Smooth muscle cell (in vitro differentiated cells): ENCODE data around the gene PHACTR3. TPM values are rescaled to one million over a fixed set of nuclear protein-coding genes. Genes with fewer than 3 reads are reported as not detected.

Experiments
- DNase-seq: peaks from one replicate; lab custom pipeline; 2025; ENCODE audit not compliant: unreplicated experiment; lab: John Stamatoyannopoulos, UW
- H2AFZ ChIP-seq: fragments of 200-600 bp; sonication (generic); 2 replicates; pipeline ENCODE4 v1.6.0; 2016; ENCODE audit warnings: antibody characterized with exemption, low read depth, mild to moderate bottlenecking
- H3F3A ChIP-seq: fragments of 200-600 bp; sonication (generic); 2 replicates; pipeline ENCODE4 v1.6.0; 2017; ENCODE audit warnings: antibody characterized with exemption, low read depth
- H3K27ac ChIP-seq: fragments of 200-600 bp; sonication (generic); 2 replicates; pipeline ENCODE4 v1.5.1; 2016; ENCODE audit warnings: low read depth, mild to moderate bottlenecking
- H3K27me3 ChIP-seq: fragments of 200-600 bp; sonication (generic); 2 replicates; pipeline ENCODE4 v1.6.1; 2016; ENCODE audit warnings: low read depth, mild to moderate bottlenecking
- H3K36me3 ChIP-seq: fragments of 200-600 bp; sonication (generic); 2 replicates; pipeline ENCODE4 v1.5.1; 2016; ENCODE audit warnings: low read depth
- H3K4me1 ChIP-seq: fragments of 200-600 bp; sonication (generic); 2 replicates; pipeline ENCODE4 v1.5.1; 2016; ENCODE audit warnings: low read depth
- H3K4me2 ChIP-seq: fragments of 200-600 bp; sonication (generic); 2 replicates; pipeline ENCODE4 v1.6.0; 2016; ENCODE audit warnings: mild to moderate bottlenecking
- H3K4me3 ChIP-seq: fragments of 200-600 bp; sonication (generic); 2 replicates; pipeline ENCODE4 v1.5.1; 2016; ENCODE audit warnings: mild to moderate bottlenecking
- H3K79me2 ChIP-seq: fragments of 200-600 bp; sonication (generic); 2 replicates; pipeline ENCODE4 v1.6.0; 2016; ENCODE audit warnings: low read depth, mild to moderate bottlenecking
- H3K9ac ChIP-seq: fragments of 200-600 bp; sonication (generic); 2 replicates; pipeline ENCODE4 v1.6.0; 2016; ENCODE audit warnings: low read depth
- H3K9me3 ChIP-seq: fragments of 200-600 bp; sonication (generic); replicated peaks from 2 replicates; pipeline ENCODE4 v1.5.1; 2016; ENCODE audit warnings: low read depth
- H4K20me1 ChIP-seq: fragments of 200-600 bp; sonication (generic); 2 replicates; pipeline ENCODE4 v1.6.0; 2016; ENCODE audit warnings: low read depth
- CTCF ChIP-seq: fragments of 200-600 bp; sonication (generic); IDR thresholded peaks from 2 replicates; pipeline ENCODE4 v1.5.1; 2017; ENCODE audit warnings: borderline replicate concordance, mild to moderate bottlenecking, antibody characterized with exemption; ENCODE audit not compliant: insufficient read depth, poor library complexity, severe bottlenecking
- whole genome bisulfite sequencing: methylation state at CpG from one replicate; pipeline ENCODE4 v1.1.7; 2016; ENCODE audit warnings: low lambda C conversion rate; 5-methylcytosine and 5-hydroxymethylcytosine counted together
- polyA plus RNA-seq: library from polyadenylated mRNA; unstranded; fragments of >200 nt; fragmentation: Nextera tagmentation; extraction: Ambion mirVana; gene quantifications from 2 replicates; pipeline ENCODE4 v1.2.1, GENCODE V29; 2016
- total RNA-seq: library from RNA; depleted of rRNA; stranded (reverse); fragments of >200 nt; gene quantifications from 2 replicates; pipeline ENCODE4 v1.2.3, GENCODE V29; 2014

The PHACTR3 gene
- total and polyA plus RNA-seq, 2 experiments from 2014 or later: 0.76 to 2.6 TPM

GRCh38 chr20:59645271-59645670, 40.9 kb downstream of the PHACTR3 start:
- Histone ChIP-seq H3K9me3 (no peaks in the 10 kb centered on the region), H4K20me1 (no peaks in the 10 kb centered on the region), H3K9ac (no peak overlapping the region), H3K79me2 (no peaks in the 10 kb centered on the region), H3K27me3 (no peaks in the 10 kb centered on the region), H3F3A (no peaks in the 10 kb centered on the region), H2AFZ (no peak overlapping the region), H3K4me3 (no peak overlapping the region), H3K4me2 (no peak overlapping the region), H3K4me1 (no peaks in the 10 kb centered on the region), H3K36me3 (no peaks in the 10 kb centered on the region), H3K27ac (no peak overlapping the region)
- no peak for DNase-seq
- TF ChIP-seq CTCF: no peak
- WGBS: 82% methylated on average over 9 of the region's 9 CpGs

GRCh38 chr20:59645761-59646171, 41.4 kb downstream of the PHACTR3 start:
- H3F3A ChIP-seq: no peaks in the 10 kb centered on the region
- H3K27me3 ChIP-seq: no peaks in the 10 kb centered on the region
- H3K36me3 ChIP-seq: no peaks in the 10 kb centered on the region
- H3K4me3 ChIP-seq: no peak overlapping the region
- TF ChIP-seq CTCF: no peak
- H3K79me2 ChIP-seq: no peaks in the 10 kb centered on the region
- H3K27ac ChIP-seq: no peak overlapping the region
- H4K20me1 ChIP-seq: no peaks in the 10 kb centered on the region
- no peak for DNase-seq
- no peak overlapping the region for H3K4me2 ChIP-seq
- H3K9ac ChIP-seq: no peak overlapping the region
- WGBS: 66% methylated on average over 7 of the region's 7 CpGs
- no peaks in the 10 kb centered on the region for H3K9me3 ChIP-seq
- no peaks in the 10 kb centered on the region for H3K4me1 ChIP-seq
- H2AFZ ChIP-seq: no peak overlapping the region

DNA sequence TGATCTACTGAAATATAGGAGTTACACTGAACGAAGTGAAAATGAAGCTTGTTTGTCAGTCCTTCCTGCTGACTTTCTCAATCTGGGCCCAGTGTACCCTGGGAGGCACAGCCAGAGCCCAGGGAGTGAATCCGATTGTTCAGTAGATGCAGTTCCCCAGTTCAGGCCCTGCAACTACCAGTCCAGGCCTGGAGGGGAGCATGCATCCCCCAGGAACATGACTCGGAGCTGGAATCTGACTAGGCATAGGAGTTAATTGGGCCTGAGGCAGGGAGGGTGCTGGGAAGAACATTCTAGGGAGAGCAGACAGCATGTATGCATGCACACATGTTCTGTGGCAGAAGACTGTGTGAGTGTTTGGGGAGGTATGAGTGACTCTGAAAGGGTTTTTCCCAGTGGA, 42.1 kb downstream of the PHACTR3 start:
- H3K4me1 ChIP-seq: no peaks in the 10 kb centered on the region
- H3K4me2 ChIP-seq: no peak overlapping the region
- H3K4me3 ChIP-seq: no peak overlapping the region
- H4K20me1 ChIP-seq: no peaks in the 10 kb centered on the region
- H3K79me2 ChIP-seq: no peaks in the 10 kb centered on the region
- H3K27me3 ChIP-seq: no peaks in the 10 kb centered on the region
- no peak overlapping the region for H2AFZ ChIP-seq
- TF ChIP-seq CTCF: no peak
- WGBS: 62% methylated on average over 3 of the region's 3 CpGs
- H3K36me3 ChIP-seq: no peaks in the 10 kb centered on the region
- H3K9ac ChIP-seq: no peak overlapping the region
- no peak for DNase-seq
- H3F3A ChIP-seq: no peaks in the 10 kb centered on the region
- H3K9me3 ChIP-seq: no peaks in the 10 kb centered on the region
- H3K27ac ChIP-seq: no peak overlapping the region

DNA sequence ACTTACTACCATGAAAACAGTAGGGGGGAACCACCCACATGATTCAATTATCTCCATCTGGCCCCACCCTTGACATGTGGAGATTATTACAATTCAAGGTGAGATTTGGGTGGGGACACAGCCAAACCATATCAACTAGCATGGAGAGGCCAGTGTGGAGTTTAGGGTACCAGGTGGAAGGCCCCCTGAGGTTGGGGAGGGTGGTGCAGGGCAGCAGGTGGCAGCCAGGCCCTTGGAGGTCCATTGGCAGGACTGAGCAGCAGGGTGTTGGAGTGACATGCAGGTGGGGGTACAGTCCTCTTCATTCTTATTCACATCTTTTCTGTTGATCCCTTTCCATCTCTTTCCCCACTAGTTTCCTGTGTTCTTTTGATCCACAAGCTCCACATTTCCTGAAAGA, 42.9 kb downstream of the PHACTR3 start:
- no peaks in the 10 kb centered on the region for H4K20me1 ChIP-seq
- no peaks in the 10 kb centered on the region for H3K9me3 ChIP-seq
- no peak for TF ChIP-seq CTCF
- H3F3A ChIP-seq: no peaks in the 10 kb centered on the region
- H3K4me2 ChIP-seq: no peak overlapping the region
- no peaks in the 10 kb centered on the region for H3K79me2 ChIP-seq
- H2AFZ ChIP-seq: no peak overlapping the region
- no peak overlapping the region for H3K9ac ChIP-seq
- no peaks in the 10 kb centered on the region for H3K4me1 ChIP-seq
- no peak overlapping the region for H3K4me3 ChIP-seq
- no peaks in the 10 kb centered on the region for H3K27me3 ChIP-seq
- H3K27ac ChIP-seq: no peak overlapping the region
- no peak for DNase-seq
- no peaks in the 10 kb centered on the region for H3K36me3 ChIP-seq
